ES-I3 (cell line): Measurements from ENCODE around the gene METTL16.

Experiments
- H3K36me3 ChIP-seq: 2 replicates; pipeline ENCODE4 v1.6.1; 2013; ENCODE audit warnings: mild to moderate bottlenecking, low read length, control low read depth, moderate library complexity; ENCODE audit not compliant: insufficient read depth
- H3K4me1 ChIP-seq: 2 replicates; pipeline ENCODE4 v1.6.1; 2013; ENCODE audit warnings: mild to moderate bottlenecking, control low read depth, low read length; ENCODE audit not compliant: insufficient read depth
- H3K9ac ChIP-seq: 2 replicates; pipeline ENCODE4 v1.6.1; 2013; ENCODE audit warnings: low read depth, mild to moderate bottlenecking, low read length, moderate library complexity
- H3K9me3 ChIP-seq: 2 replicates; pipeline ENCODE4 v1.6.1; 2013; ENCODE audit warnings: mild to moderate bottlenecking, low read length, moderate library complexity; ENCODE audit not compliant: control insufficient read depth, insufficient read depth

METTL16 gene

DNA sequence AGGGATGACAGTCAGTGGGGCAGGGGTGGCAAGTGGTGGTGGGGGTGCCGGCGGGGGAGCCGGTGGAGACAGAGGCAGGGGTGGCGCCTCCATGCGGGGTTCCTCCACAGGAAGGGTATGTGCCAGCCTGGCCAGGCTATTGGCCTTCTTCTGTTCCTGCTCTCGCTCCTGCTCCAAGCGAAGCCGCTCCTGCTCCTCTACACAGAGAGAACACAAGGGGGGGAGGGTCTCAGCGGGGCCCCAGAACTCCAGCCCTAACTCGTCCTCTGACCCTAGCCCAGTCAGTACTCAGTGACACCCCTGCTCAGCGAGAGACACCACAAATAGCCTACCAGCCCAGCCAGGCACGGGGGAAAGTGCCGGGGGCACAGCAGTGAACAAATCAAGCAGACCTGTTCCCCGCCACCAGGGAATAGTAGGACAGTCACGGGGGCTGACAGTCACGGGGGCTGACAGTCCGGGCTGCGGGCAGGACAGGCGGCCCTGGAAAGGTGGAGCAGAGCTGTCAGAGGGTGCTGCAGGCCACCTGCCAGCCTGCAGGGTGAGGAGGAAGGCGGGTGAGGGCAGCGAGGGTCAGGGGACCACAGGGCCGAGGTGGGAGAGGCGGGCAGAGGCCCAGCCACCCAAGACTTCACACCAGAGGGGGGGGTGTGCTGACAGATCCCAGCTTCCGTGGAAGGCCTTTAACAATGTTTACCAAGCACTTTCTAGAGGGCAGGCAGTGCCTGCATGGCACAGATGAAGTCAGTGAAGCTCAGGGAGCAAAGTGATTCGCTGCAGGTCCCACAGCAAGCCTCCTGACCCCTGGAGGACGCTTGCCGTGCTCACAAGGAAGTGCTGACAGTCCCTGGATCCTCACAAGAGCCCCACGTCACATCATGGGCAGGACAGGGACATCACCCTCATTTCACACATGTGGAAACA is 116.2 kb downstream of the METTL16 start:
- Histone ChIP-seq H3K9me3 (no peaks in the 10 kb centered on the region), H3K4me1 (peaks cover 21% of the 10 kb centered on the region), H3K9ac (no peak overlapping the region), H3K36me3 (no peaks in the 10 kb centered on the region)

GRCh38 chr17:2394775-2395201 is 116.9 kb downstream of the METTL16 start:
- no peak overlapping the region for H3K9ac ChIP-seq
- peaks cover 23% of the 10 kb centered on the region for H3K4me1 ChIP-seq
- no peaks in the 10 kb centered on the region for H3K36me3 ChIP-seq
- no peaks in the 10 kb centered on the region for H3K9me3 ChIP-seq

DNA sequence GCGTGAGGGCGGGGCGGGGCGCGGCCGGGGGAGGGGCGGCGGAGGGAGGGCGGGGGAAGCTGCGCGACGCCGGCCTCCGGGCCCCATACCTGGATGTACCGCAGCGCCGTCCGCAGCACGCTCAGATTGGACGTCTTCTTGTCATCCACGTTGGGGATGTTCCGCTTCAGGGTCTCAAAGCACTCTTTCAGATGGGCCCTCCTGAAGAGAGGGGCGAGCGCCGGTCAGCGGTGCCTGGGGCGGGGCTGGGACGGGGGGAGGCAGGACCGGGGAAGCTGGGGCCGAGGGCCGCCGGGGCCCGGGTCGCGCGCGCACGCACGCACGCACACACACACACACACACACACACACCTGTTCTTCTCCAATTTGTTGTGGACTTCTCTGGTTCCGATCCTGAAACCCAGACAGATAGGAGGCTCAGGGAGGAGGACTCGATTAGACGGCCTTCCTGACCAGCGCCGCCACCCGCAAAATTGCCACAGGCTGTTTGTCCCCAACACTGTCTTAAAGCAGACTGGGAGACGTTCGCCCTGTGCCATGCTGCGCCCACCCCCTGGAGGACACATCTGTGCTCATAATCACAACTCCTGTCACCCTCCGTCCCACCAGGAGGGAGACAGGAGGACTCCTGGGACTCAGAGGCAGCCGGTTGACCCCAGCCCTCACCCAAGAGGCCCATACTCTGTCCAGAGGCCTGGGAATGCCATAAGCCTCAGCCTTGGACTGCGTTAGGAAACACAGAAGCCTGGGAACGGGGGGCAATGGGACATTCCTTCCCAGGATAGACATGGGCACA is 117.5 kb downstream of the METTL16 start:
- H3K4me1 ChIP-seq = peaks cover 24% of the 10 kb centered on the region
- H3K9ac ChIP-seq = peak overlapping the region; percentile 22; the same call in 1 of the 2 replicates
- H3K36me3 ChIP-seq = no peaks in the 10 kb centered on the region
- no peaks in the 10 kb centered on the region for H3K9me3 ChIP-seq

- peaks cover 23% of the 10 kb centered on the region for H3K4me1 ChIP-seq
- no peaks in the 10 kb centered on the region for H3K36me3 ChIP-seq
- H3K9ac ChIP-seq = peak overlapping the region; percentile 81
- H3K9me3 ChIP-seq = no peaks in the 10 kb centered on the region
Measured at GRCh38 chr17:2393174-2393953, 118.3 kb downstream of the METTL16 start.

GRCh38 chr17:2392252-2393173 is 119.2 kb downstream of the METTL16 start:
- Histone ChIP-seq H3K9ac (peak overlapping the region; percentile 81), H3K36me3 (no peaks in the 10 kb centered on the region), H3K9me3 (no peaks in the 10 kb centered on the region), H3K4me1 (peaks cover 15% of the 10 kb centered on the region)

DNA sequence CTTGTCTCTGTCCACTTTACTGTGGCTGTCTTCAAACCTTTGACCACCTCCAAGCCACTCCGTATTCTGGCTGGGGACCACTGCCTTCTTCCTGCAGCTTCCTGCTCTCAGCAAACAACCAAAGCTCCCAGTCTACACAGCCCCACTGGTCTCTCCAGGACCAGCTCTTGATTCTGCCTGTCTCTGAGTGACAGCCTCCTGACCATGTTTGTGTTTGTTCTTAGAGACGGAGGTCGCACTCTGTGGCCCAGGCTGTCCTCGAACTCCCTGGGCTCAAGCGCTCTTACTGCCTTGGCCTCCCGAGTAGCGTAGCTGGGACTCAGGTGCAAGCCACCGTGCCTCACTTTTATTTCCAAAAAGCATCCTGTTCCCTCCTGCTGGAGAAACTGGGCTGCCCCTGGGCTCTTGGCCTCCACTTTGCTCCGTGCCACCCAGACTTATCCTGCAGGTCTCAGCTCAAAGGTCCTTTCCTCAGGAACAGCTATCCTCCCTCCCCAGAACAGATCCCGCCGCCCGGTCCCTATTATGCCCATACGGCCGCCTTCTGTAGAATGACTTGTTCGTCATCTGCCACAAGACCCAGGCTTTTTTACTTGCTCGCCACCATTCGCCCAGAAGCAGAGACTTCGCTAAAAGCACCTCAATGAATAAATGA is 120.0 kb downstream of the METTL16 start:
- Histone ChIP-seq H3K36me3 (no peaks in the 10 kb centered on the region), H3K9ac (peak overlapping the region; percentile 81; the same call in 1 of the 2 replicates), H3K9me3 (no peaks in the 10 kb centered on the region), H3K4me1 (peaks cover 9% of the 10 kb centered on the region; the same call in 1 of the 2 replicates)

- Histone ChIP-seq H3K9ac (no peak overlapping the region), H3K4me1 (peaks cover 7% of the 10 kb centered on the region; the same call in 1 of the 2 replicates)
Measured at GRCh38 chr17:2390199-2390836, 121.4 kb downstream of the METTL16 start.

DNA sequence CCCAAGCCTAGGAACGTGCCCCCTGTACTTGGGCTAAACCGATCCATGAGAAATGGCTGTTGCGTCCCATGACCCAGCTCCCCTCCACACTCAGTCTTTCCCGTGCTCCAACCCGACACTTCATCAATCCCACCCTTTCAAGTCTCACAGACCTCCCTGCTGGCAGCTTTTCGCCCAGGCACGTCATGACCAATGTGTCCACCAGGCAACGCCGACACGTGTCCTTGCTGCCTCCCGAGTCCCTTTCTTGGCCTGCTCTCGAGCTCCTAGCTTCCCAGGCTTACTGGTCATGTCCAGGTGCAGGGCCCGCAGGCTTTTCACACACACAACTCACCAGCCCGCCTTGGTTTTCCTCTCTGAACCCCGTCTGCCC is 123.0 kb downstream of the METTL16 start:
- Histone ChIP-seq H3K9me3 (no peaks in the 10 kb centered on the region), H3K9ac (no peak overlapping the region), H3K4me1 (peaks cover 21% of the 10 kb centered on the region), H3K36me3 (no peaks in the 10 kb centered on the region)

More at GRCh38 chr17:2390199-2390836, 121.4 kb downstream of the METTL16 start:
- no peaks in the 10 kb centered on the region for H3K9me3 ChIP-seq
- H3K36me3 ChIP-seq = no peaks in the 10 kb centered on the region

- H3K4me1 ChIP-seq = peaks cover 27% of the 10 kb centered on the region
- no peaks in the 10 kb centered on the region for H3K9me3 ChIP-seq
- no peak overlapping the region for H3K9ac ChIP-seq
- H3K36me3 ChIP-seq = no peaks in the 10 kb centered on the region
Measured at GRCh38 chr17:2388020-2388682, 123.5 kb downstream of the METTL16 start.

- Histone ChIP-seq H3K36me3 (no peaks in the 10 kb centered on the region), H3K9ac (no peak overlapping the region), H3K4me1 (peaks cover 29% of the 10 kb centered on the region), H3K9me3 (no peaks in the 10 kb centered on the region)
Measured at GRCh38 chr17:2387086-2388019, 124.3 kb downstream of the METTL16 start.

GRCh38 chr17:2386400-2387085 is 125.1 kb downstream of the METTL16 start:
- H3K36me3 ChIP-seq = no peaks in the 10 kb centered on the region
- H3K9ac ChIP-seq = no peak overlapping the region
- peaks cover 29% of the 10 kb centered on the region for H3K4me1 ChIP-seq
- no peaks in the 10 kb centered on the region for H3K9me3 ChIP-seq
